Muscle layer of duodenum (tissue), 2 donors: ENCODE data around the gene NPM1.

ENCODE experiments used
- H3K27ac ChIP-seq: one replicate; pipeline ENCODE4 v1.7.0; 2013; ENCODE audit warnings: mild to moderate bottlenecking, low read length
- H3K27me3 ChIP-seq: one replicate; pipeline ENCODE4 v1.7.0; 2013; ENCODE audit warnings: low read depth, mild to moderate bottlenecking, control low read depth, low read length
- H3K36me3 ChIP-seq, 2 donors: one replicate each; pipeline ENCODE4 v1.7.0; 2013; ENCODE audit warnings: low read length in 2 of 2, control low read depth in 1 of 2, mild to moderate bottlenecking in 1 of 2; ENCODE audit not compliant: insufficient read depth in 2 of 2, control insufficient read depth in 1 of 2
- H3K4me1 ChIP-seq, 2 donors: one replicate each; pipeline ENCODE4 v1.7.0; 2013; ENCODE audit warnings: low read length in 2 of 2, mild to moderate bottlenecking in 2 of 2, control low read depth in 1 of 2, moderate library complexity in 1 of 2; ENCODE audit not compliant: insufficient read depth in 2 of 2, control insufficient read depth in 1 of 2
- H3K4me3 ChIP-seq, 2 donors: one replicate each; pipeline ENCODE4 v1.7.0; 2013; ENCODE audit warnings: low read length in 2 of 2, low read depth in 1 of 2, mild to moderate bottlenecking in 1 of 2
- H3K9me3 ChIP-seq, 2 donors: one replicate each; pipeline ENCODE4 v1.7.0; 2013; ENCODE audit warnings: low read length in 2 of 2, control low read depth in 1 of 2, mild to moderate bottlenecking in 1 of 2; ENCODE audit not compliant: control insufficient read depth in 1 of 2
- donor health status: healthy.

The NPM1 gene

GRCh38 chr5:171415115-171415730 lies 27.6 kb downstream of the NPM1 start:
- Histone ChIP-seq H3K27ac (no peak overlapping the region), H3K36me3 (peaks cover 16 to 21% of the 10 kb centered on the region in 2 donors)

GRCh38 chr5:171416160-171417049 lies 28.8 kb downstream of the NPM1 start:
- Histone ChIP-seq H3K36me3 (peaks cover 15 to 16% of the 10 kb centered on the region in 2 donors), H3K4me1 (peaks cover 0 to 29% of the 10 kb centered on the region in 2 donors), H3K27ac (no peak overlapping the region), H3K9me3 (no peaks in the 10 kb centered on the region), H3K27me3 (peaks cover 3% of the 10 kb centered on the region), H3K4me3 (no peak overlapping the region)

More at GRCh38 chr5:171415115-171415730, 27.6 kb downstream of the NPM1 start:
- no peak overlapping the region for H3K4me3 ChIP-seq
- no peaks in the 10 kb centered on the region for H3K9me3 ChIP-seq
- H3K27me3 ChIP-seq: no peaks in the 10 kb centered on the region
- H3K4me1 ChIP-seq: peaks cover 0 to 17% of the 10 kb centered on the region in 2 donors

- peaks cover 0 to 30% of the 10 kb centered on the region in 2 donors for H3K4me1 ChIP-seq
- H3K9me3 ChIP-seq: no peaks in the 10 kb centered on the region
- peaks cover 9% of the 10 kb centered on the region for H3K27me3 ChIP-seq
- H3K36me3 ChIP-seq: peaks cover 1 to 2% of the 10 kb centered on the region in 2 donors
- H3K4me3 ChIP-seq: peak overlapping the region; percentile 39 to 63
- H3K27ac ChIP-seq: no peak overlapping the region
Measured at GRCh38 chr5:171418316-171418981, 30.8 kb downstream of the NPM1 start.

- H3K27ac ChIP-seq: no peak within 1 kb of the TSS
- peak within 1 kb of the TSS; percentile 44 to 63 for H3K4me3 ChIP-seq
- peaks cover 0 to 30% of the 10 kb centered on the region in 2 donors for H3K4me1 ChIP-seq
- no peaks in the 10 kb centered on the region for H3K9me3 ChIP-seq
- H3K36me3 ChIP-seq: no peaks in the 10 kb centered on the region
- H3K27me3 ChIP-seq: peaks cover 9% of the 10 kb centered on the region
Measured at GRCh38 chr5:171418982-171419687, 31.5 kb downstream of the NPM1 start, which contains the start of gene FGF18. Gene FGF18 (plus strand): TSS chr5:171419647. CDS start chr5:171420200, 553 bp downstream.

- H3K9me3 ChIP-seq: no peaks in the 10 kb centered on the region
- H3K27ac ChIP-seq: no peak overlapping the region
- peaks cover 9% of the 10 kb centered on the region for H3K27me3 ChIP-seq
- peak overlapping the region; percentile 37 to 63 for H3K4me3 ChIP-seq
- H3K4me1 ChIP-seq: peaks cover 0 to 30% of the 10 kb centered on the region in 2 donors
- H3K36me3 ChIP-seq: no peaks in the 10 kb centered on the region
Measured at GRCh38 chr5:171419688-171420430, 32.2 kb downstream of the NPM1 start.

GRCh38 chr5:171420431-171421241 lies 33.0 kb downstream of the NPM1 start:
- Histone ChIP-seq H3K4me3 (peak overlapping the region; percentile 44 to 63), H3K27me3 (peaks cover 9% of the 10 kb centered on the region), H3K27ac (no peak overlapping the region), H3K36me3 (no peaks in the 10 kb centered on the region), H3K9me3 (no peaks in the 10 kb centered on the region), H3K4me1 (peaks cover 0 to 30% of the 10 kb centered on the region in 2 donors)

- H3K9me3 ChIP-seq: no peaks in the 10 kb centered on the region
- peaks cover 9% of the 10 kb centered on the region for H3K27me3 ChIP-seq
- H3K27ac ChIP-seq: no peak overlapping the region
- H3K4me1 ChIP-seq: peaks cover 0 to 30% of the 10 kb centered on the region in 2 donors
- peak overlapping the region; percentile 44 to 63 for H3K4me3 ChIP-seq
- no peaks in the 10 kb centered on the region for H3K36me3 ChIP-seq
Measured at GRCh38 chr5:171421331-171422262, 33.9 kb downstream of the NPM1 start.

GRCh38 chr5:171422495-171422894 lies 34.8 kb downstream of the NPM1 start:
- no peaks in the 10 kb centered on the region for H3K9me3 ChIP-seq
- H3K36me3 ChIP-seq: no peaks in the 10 kb centered on the region
- no peak overlapping the region for H3K27ac ChIP-seq
- peaks cover 0 to 30% of the 10 kb centered on the region in 2 donors for H3K4me1 ChIP-seq
- H3K4me3 ChIP-seq: no peak overlapping the region
- peaks cover 9% of the 10 kb centered on the region for H3K27me3 ChIP-seq

- no peak overlapping the region for H3K27ac ChIP-seq
- H3K4me1 ChIP-seq: peaks cover 0 to 30% of the 10 kb centered on the region in 2 donors
- no peaks in the 10 kb centered on the region for H3K9me3 ChIP-seq
- peaks cover 9% of the 10 kb centered on the region for H3K27me3 ChIP-seq
- no peaks in the 10 kb centered on the region for H3K36me3 ChIP-seq
- H3K4me3 ChIP-seq: no peak overlapping the region
Measured at GRCh38 chr5:171422902-171423663, 35.4 kb downstream of the NPM1 start.
